NCI-H345 treated with DMSO at 0.1 percent for 48 hours (cell line): ENCODE data around the gene DSCAML1.

ENCODE experiments used
- DNase-seq: peaks from one replicate; lab custom pipeline; 2025; ENCODE audit not compliant: unreplicated experiment; lab: John Stamatoyannopoulos, UW

DSCAML1 gene

DNA sequence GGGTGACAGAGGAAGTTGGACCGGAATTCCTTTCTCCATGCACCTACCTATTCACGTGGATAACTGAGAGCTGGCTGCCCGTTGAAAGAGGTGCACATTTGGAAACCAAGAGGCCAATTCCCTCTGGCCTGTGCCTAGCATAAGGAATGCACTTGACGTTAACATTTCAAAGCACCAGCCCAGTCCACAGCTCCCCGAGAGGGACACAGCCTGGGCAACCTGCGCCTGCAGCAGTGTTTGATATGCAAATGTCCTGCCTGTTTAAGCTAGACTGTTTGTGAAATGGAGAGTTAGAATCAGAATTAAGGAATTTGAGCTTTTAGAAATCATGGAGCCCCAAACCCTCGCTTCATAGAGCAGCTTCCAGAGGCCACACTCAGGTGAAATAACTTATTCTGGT lies 126.1 kb downstream of the DSCAML1 start:
- DNase-seq, result no peak

DNA sequence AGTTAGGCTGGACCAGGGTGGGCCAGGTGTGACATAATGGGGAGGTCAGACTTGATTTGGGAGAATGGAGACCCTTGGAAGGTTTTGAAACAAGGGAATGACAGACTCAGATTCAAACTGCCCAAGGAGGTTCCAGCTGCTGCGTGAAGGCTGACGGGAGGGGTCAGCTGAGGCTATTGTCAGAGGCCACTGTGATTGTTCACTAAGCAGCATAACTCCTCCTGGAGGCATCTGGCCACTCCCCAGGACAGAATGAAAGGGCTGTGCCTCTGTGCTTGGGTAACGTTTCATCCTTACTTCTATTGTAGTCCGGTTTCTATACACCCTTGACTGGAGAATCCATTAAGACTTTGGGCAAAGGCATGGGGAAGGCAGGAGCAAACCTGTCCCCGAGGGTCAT lies 126.6 kb downstream of the DSCAML1 start:
- no peak for DNase-seq

- DNase-seq, result no peak
These were observed 127.4 kb downstream of the DSCAML1 start for GRCh38 chr11:117669616-117670015.

GRCh38 chr11:117669062-117669461 lies 128.0 kb downstream of the DSCAML1 start:
- peak; percentile 74 for DNase-seq

DNA sequence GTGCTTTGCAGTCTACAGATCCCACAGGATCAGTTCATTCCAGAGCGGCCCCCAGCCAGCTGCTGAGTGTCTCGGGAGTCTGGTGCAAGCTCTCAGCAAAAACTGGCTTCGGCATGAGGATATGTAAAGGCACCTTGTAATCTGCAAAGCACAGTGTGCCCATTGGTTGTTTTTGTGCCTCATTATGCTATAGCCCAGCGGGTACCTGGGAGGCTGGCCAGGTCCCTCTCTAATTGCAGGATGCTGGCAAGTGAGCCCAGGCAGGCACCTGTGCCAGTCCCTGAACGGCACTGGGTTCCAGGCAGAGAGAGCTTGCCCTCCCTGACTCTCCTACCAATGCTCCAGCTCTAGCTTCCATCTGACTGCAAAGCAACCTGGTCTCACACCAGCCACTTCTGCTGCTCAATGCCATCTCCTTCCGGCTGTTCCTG lies 128.7 kb downstream of the DSCAML1 start:
- DNase-seq, result peak; percentile 80

GRCh38 chr11:117664897-117665296 lies 132.1 kb downstream of the DSCAML1 start:
- DNase-seq, result no peak

- DNase-seq, result no peak
These were observed 133.2 kb downstream of the DSCAML1 start for GRCh38 chr11:117663821-117664220.

DNA sequence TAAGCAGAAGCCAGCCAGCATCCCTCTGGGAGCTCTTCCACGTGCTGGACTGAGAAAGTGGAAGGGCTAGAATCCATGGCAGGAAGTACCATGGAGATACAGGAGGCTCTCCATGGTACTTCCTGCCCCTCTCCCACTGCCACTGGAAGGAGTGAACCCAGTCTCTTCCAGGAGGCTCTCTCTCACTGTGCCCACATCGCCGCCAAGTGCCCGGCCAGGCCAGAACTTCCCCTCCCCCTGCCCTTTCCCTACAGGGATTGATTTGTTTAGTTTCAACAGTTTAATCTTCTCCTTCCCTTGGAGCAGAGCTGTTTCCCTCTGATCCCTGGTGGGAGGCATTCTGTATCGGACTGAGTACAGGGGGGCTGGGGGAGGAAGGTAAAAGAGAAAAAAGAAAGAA lies 133.6 kb downstream of the DSCAML1 start:
- DNase-seq, result no peak

DNA sequence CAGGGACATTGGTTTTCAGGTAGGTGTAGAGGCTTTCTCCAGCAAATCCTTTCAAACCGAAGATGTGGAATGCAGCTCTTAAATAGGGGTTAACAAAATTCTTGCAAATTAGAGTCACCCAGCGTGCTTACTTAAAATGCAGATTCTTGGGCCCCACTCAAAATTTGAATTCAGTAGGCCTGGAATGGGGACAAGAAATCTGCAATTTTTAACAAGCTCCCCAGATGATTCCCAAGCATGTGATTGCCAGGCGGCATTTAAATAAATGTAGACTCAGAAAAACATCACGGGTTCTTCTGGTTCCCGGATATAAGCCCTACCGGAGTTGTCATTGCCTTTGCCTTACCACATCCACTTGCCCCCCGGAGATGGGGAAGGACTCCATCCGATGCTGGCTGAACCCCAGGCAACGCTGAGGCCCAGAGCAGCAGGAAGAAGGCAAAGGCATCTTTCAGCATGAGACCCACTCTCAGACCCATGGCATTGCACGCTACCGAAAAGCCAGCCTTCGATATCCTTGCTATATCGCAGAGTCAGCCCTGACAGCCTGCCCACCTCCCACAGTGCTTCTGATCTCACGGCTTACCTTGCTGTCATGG lies 134.2 kb downstream of the DSCAML1 start:
- no peak for DNase-seq

DNA sequence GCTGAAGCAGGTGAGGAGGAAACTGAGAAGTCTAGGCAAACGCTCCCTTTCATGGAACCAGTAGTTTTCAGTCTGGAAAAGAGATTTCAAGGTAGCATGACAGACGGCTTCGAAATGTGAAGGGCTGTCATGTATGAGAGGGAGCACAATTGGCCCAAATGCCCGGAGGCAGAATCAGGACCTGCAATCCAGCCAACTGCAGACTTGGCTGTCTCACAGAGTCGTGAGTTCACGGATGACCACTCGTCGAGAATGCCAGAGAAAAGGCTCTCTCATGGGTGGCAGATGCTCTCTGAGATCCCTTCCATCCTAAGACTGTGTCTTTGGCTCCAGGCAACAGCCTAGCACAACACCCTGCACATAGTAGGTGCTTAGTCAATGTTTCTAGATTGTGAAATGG lies 134.8 kb downstream of the DSCAML1 start:
- no peak for DNase-seq

GRCh38 chr11:117658809-117659208 lies 138.2 kb downstream of the DSCAML1 start:
- no peak for DNase-seq

DNA sequence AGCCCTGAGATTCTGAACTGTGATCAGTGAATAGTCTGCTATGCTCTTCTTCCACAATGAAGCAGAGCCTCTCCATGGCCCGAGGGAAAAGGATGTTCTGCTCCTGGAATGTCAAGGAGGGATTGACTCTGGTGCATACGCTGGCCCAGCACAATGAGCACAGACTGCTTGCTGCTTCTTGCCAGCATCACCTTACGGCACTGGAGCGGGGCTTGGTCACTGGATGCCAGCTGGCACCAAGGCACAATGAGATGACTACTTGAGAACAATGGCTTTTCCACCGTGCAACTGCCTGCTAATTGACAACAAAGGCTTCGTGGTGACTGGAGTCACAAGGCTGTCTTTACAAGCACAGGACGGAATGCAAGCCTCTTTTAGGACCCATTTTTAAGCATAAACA lies 139.2 kb downstream of the DSCAML1 start:
- peak; percentile 75 for DNase-seq

GRCh38 chr11:117654281-117655255 lies 142.4 kb downstream of the DSCAML1 start:
- DNase-seq, result no peak

GRCh38 chr11:117652521-117652920 lies 144.5 kb downstream of the DSCAML1 start:
- no peak for DNase-seq

- no peak for DNase-seq
These were observed 147.5 kb downstream of the DSCAML1 start for GRCh38 chr11:117649296-117650055.

- no peak for DNase-seq
These were observed 149.1 kb downstream of the DSCAML1 start for GRCh38 chr11:117647872-117648271.

DNA sequence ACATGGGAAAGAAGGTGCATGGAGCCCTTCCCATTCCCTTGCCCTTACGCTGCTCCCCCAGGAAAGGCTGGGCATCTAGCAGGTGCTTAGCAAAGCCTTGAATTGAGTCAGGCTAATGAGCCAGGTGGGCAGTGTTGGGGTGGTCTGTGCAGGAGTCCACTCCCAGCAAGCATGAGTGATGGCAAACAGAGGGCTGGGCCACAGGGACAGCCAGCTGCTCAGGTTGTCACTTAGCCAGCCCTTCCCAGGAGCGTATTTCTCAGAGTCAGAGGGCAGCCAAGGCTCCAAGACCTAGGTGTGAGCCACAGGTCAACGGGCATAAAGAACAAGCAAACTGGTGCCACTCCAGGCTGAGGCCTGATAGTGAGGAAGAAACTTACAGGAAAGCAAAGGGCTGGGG lies 149.8 kb downstream of the DSCAML1 start:
- no peak for DNase-seq

- DNase-seq, result no peak
These were observed 150.6 kb downstream of the DSCAML1 start for GRCh38 chr11:117646411-117646810.

DNA sequence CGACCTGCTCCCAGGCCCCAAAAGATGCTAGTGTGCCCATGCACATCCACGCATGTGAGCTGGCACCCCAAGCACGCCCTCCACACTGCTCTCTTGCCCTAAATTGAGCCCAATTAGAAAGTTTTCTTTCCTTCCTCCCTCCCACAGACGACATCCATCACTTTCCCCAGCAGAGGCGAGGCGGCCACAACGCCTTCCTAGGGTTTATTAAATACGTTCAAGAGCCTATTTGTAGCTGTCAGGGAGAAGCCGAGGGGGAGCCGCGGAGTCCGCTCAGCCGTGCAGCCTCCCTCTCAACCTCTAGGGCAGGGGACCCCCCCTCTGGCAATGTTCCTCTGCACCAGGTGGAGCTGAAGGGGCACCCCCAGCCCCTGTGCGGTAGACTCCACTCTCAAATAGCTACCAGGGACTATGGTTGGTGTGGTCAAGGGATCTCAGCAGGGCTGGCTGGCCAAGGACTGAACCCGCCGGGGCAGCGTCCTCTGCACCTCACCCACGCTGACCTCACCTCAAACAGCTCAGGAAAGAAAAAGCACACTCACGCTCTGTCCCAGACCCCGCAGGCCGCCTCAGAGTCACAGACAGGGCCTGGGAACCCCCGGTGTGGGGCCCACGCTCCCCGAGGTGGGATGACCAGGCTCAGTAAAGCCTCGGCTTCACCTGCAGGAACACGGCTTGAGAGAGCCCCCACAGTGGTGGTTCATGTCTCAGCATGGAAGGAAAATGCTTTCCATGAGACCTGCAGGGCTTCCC lies 152.4 kb downstream of the DSCAML1 start:
- no peak for DNase-seq

GRCh38 chr11:117643606-117644300 lies 153.3 kb downstream of the DSCAML1 start:
- no peak for DNase-seq
